T-helper 17 cell (primary cell): ENCODE results near the gene ELF2. TPM values are rescaled to one million over a fixed set of nuclear protein-coding genes. Genes with fewer than 3 reads are reported as not detected.
"Not testable (repeated sequence)": the region's sequence is repeated elsewhere in the genome, so short reads cannot be mapped to it uniquely, and the experiment has no call there.

Experiments
- ATAC-seq: fragments of 150-1000 bp; cut with Tn5 transposase; 2 replicates; pipeline ENCODE4 v1.10.0; 2021; ENCODE audit warnings: mild to moderate bottlenecking, moderate library complexity
- DNase-seq, 3 donors: peaks; one replicate each; pipeline versions ENCODE4 v3.0.0 to v3.0.0-alpha.2; 2020 to 2021
- H3K9me3 ChIP-seq: one replicate; pipeline ENCODE4 v1.7.0; 2013; ENCODE audit warnings: low read length, mild to moderate bottlenecking; ENCODE audit not compliant: control insufficient read depth, poor library complexity, severe bottlenecking
- H3K27ac Mint-ChIP-seq: one replicate; pipeline ENCODE4 v1.8.0; 2022; ENCODE audit warnings: mild to moderate bottlenecking, moderate library complexity, mixed read lengths
- H3K27me3 Mint-ChIP-seq: one replicate; pipeline ENCODE4 v1.8.0; 2022; ENCODE audit warnings: mixed read lengths
- H3K36me3 Mint-ChIP-seq: one replicate; pipeline ENCODE4 v1.8.0; 2022; ENCODE audit warnings: low read depth, mixed read lengths
- H3K4me1 Mint-ChIP-seq: one replicate; pipeline ENCODE4 v1.8.0; 2022; ENCODE audit warnings: mild to moderate bottlenecking, mixed read lengths
- H3K4me3 Mint-ChIP-seq: one replicate; pipeline ENCODE4 v1.8.0; 2022; ENCODE audit warnings: mild to moderate bottlenecking, moderate library complexity, mixed read lengths
- total RNA-seq, 4 donors: library from RNA in 2 of 4; stranded (reverse) in 2 of 4; gene quantifications; one replicate each; pipeline ENCODE4 v1.2.3 and lab custom pipeline; 2022 to 2026

Gene ELF2
- total RNA-seq, 2 donors from 2014 or later, result 59.8 to 80.6 TPM

DNA sequence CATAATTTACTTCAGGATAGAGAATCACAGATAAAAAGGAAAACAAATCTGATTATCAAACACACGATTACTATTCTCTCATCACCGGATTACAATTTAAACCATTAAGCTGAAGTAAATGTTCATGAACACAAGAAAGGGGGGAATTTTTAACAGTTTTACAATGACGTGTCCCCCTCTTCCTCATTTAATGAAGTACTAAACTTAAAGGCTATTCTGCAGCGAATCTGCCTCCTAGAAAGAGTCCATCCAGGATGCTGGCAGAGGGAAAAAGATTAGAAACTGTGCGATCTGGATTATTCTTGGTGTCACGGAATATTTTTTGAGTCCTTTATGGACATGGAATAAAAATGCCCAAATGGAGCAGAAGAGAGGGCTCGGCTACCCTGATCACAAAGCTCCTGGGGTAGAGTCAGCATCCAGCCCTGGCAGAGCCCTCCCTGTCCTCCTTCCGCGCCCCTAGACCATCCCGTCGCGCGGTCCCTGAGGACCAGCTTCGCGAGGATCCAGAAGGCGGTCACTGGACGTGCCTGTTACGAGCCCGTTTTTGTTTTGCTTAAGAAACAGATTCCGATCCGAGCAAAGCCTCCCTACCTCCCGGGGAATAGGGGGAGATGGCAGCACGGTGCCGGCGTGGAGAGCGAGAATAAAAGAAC, 1.2 kb downstream of the ELF2 start:
- H3K4me1 Mint-ChIP-seq, result peaks cover 12% of the 10 kb centered on the region
- H3K9me3 ChIP-seq, result no peaks in the 10 kb centered on the region
- no peak for ATAC-seq
- H3K27ac Mint-ChIP-seq, result peak overlapping the region; percentile 89
- no peaks in the 10 kb centered on the region for H3K36me3 Mint-ChIP-seq
- peak overlapping the region; percentile 94 for H3K4me3 Mint-ChIP-seq
- DNase-seq, result peak in 1 of 3 donors; percentile 7
- H3K27me3 Mint-ChIP-seq, result no peaks in the 10 kb centered on the region

GRCh38 chr4:139171876-139172691, 4.9 kb downstream of the ELF2 start:
- no peaks in the 10 kb centered on the region for H3K36me3 Mint-ChIP-seq
- H3K27me3 Mint-ChIP-seq, result no peaks in the 10 kb centered on the region
- no peak overlapping the region for H3K4me3 Mint-ChIP-seq
- DNase-seq (no peak), ATAC-seq (no peak)
- no peak overlapping the region for H3K27ac Mint-ChIP-seq
- peaks cover 20% of the 10 kb centered on the region for H3K4me1 Mint-ChIP-seq
- H3K9me3 ChIP-seq, result no peaks in the 10 kb centered on the region

DNA sequence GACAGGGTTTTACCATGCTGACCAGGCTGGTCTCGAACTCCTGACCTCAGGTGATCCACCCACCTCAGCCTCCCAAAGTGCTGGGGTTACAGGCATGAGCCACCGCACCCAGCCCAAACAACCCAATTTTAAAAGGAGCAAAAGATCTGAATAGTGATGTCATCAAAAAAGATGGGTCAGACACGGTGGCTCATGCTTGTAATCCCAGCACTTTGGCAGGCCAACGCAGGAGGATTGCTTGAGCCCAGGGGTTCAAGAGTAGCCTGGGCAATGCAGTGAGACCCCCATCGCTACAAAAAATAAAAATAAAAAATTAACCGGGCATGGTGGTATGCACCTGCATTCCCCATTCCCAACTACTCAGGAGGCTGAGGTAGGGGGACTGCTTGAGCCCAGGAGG, 6.1 kb downstream of the ELF2 start:
- no peak overlapping the region for H3K4me3 Mint-ChIP-seq
- H3K27me3 Mint-ChIP-seq, result no peaks in the 10 kb centered on the region
- no peak for DNase-seq
- no peak for ATAC-seq
- no peaks in the 10 kb centered on the region for H3K36me3 Mint-ChIP-seq
- H3K4me1 Mint-ChIP-seq, result peaks cover 18% of the 10 kb centered on the region
- no peaks in the 10 kb centered on the region for H3K9me3 ChIP-seq
- no peak overlapping the region for H3K27ac Mint-ChIP-seq

DNA sequence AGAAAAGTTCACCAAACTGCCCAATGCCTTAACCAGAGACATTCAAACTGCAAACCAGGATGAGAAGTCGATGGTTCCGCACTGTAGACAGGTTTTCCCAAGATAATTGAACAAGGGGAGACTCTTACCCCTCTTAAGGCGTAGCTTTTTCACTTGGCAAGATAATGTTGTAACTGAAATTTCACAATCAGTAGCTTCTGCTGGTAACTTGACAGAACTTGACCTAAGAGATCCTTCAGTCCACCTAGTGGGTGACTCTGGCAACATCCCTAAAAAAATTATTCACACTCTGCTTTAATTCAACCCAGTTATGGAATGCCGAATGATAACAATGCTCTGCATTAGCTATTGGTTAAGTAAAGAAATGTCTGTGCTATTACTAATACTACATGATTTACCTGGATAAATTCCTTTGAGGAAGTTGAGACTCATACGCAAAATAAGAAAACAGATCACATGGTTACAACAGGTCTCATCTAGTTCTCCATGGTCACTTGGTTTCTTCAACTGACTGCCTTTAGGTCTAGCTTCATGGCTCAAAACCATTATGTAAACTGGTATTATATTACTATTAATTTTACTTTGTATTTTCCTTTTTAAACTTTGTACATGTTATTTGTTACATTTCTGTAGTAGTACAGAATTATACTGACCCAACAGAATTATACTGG, 9.1 kb downstream of the ELF2 start:
- DNase-seq (no peak), ATAC-seq (peak; percentile 36)
- Mint-ChIP-seq H3K4me1 (peaks cover 24% of the 10 kb centered on the region), H3K27me3 (no peaks in the 10 kb centered on the region), H3K36me3 (peaks cover 2% of the 10 kb centered on the region), H3K27ac (no peak overlapping the region), H3K4me3 (no peak overlapping the region)
- no peaks in the 10 kb centered on the region for H3K9me3 ChIP-seq

DNA sequence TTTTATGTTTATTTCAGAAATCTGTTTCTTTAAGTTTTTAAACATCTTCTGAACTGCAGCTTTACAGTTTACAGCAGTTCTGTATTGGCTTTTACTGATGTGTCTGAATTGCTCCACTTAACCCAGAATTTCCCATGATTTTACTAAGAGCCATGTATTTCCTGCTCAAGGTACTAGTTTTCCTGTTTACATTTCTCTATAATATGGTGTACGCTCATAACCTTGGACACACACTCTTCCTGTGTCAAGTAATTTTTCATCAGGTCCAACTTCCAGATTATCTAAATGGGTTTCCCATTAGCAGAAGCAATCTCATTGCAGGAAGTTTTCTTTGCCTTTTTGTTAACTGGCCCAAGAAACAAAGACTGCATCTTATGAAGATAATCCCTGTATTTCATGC, 12.3 kb downstream of the ELF2 start:
- H3K27ac Mint-ChIP-seq, result no peak overlapping the region

DNA sequence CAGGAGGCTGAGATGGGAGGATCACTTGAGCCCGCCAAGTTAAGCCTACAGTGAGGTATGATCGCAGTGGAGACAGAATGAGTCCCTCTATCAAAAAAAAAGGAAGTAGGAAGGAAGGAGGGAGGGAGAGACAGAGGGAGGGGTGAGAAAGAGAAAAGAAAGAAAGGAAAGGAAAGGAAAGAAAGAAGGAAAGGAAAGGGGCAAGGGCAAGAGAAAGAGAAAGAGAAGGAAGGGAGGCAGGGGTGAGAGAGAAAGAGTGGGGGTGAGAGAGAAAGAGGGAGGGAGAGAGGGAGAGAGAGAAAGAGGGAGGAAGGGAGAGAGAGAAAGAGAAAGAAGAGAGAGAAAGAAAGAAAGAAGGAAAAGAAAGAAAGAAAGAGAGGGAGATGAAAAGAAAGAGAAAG, 13.2 kb downstream of the ELF2 start:
- peaks cover 8% of the 10 kb centered on the region for H3K36me3 Mint-ChIP-seq
- H3K9me3 ChIP-seq, result no peaks in the 10 kb centered on the region
- ATAC-seq (no peak), DNase-seq (no peak)
- H3K27ac Mint-ChIP-seq, result no peak overlapping the region
- no peak overlapping the region for H3K4me3 Mint-ChIP-seq
- H3K4me1 Mint-ChIP-seq, result peaks cover 25% of the 10 kb centered on the region
- no peaks in the 10 kb centered on the region for H3K27me3 Mint-ChIP-seq

More for the DNA sequence above, 12.3 kb downstream of the ELF2 start:
- Mint-ChIP-seq H3K4me1 (peaks cover 20% of the 10 kb centered on the region), H3K36me3 (peaks cover 3% of the 10 kb centered on the region), H3K4me3 (no peak overlapping the region), H3K27me3 (no peaks in the 10 kb centered on the region)
- H3K9me3 ChIP-seq, result no peaks in the 10 kb centered on the region
- DNase-seq, result no peak
- no peak for ATAC-seq

DNA sequence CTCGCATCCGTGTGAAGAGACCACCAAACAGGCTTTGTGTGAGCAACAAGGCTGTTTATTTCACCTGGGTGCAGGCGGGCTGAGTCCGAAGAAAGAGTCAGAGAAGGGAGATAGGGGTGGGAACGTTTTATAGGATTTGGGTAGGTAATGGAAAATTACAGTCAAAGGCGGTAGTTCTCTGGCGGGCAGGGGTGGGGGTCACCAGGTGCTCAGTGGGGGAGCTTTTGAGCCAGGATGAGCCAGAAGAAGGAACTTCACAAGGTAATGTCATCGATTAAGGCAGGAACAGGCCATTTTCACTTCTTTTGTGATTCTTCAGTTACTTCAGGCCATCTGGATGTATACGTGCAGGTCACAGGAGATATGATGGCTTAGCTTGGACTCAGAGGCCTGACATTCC, 19.0 kb downstream of the ELF2 start:
- peaks cover 25% of the 10 kb centered on the region for H3K4me1 Mint-ChIP-seq
- H3K36me3 Mint-ChIP-seq, H3K27ac Mint-ChIP-seq, DNase-seq, ATAC-seq, H3K4me3 Mint-ChIP-seq, H3K27me3 Mint-ChIP-seq, H3K9me3 ChIP-seq: not testable (repeated sequence)

DNA sequence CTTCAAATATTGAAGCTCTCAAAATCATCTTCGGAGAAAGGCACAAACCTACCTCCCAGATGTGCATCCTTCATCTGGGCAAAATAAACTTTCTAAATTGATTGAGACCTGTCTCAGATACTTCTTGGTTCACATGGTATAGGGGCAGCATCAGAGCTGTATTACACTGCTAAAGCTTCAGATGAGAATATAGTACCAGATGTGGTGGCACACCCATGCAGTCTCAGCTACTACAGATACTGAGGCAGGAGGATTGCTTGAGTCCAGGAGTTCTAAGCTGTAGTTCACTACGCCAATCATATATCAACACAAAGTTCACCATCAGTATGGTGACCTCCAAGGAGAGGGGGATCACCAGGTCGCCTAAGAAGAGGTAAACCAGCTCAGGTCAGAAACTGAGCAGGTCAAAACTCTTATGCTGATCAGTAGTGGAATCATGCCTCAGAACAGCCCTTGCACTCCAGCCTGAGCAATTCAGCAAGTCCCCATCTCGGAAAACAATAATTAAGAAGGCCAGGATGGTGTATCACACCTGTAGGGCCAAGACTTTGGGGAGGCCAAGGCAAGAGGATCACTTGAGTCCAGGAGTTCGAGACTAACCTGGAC, 22.0 kb downstream of the ELF2 start:
- peak; percentile 28 for ATAC-seq
- no peak overlapping the region for H3K4me3 Mint-ChIP-seq
- H3K9me3 ChIP-seq, result no peaks in the 10 kb centered on the region
- H3K36me3 Mint-ChIP-seq, result peaks cover 9% of the 10 kb centered on the region
- peaks cover 25% of the 10 kb centered on the region for H3K4me1 Mint-ChIP-seq
- H3K27ac Mint-ChIP-seq, result no peak overlapping the region
- DNase-seq, result no peak
- no peaks in the 10 kb centered on the region for H3K27me3 Mint-ChIP-seq

GRCh38 chr4:139154538-139154937, 22.5 kb downstream of the ELF2 start:
- peaks cover 6% of the 10 kb centered on the region for H3K36me3 Mint-ChIP-seq
- no peak overlapping the region for H3K4me3 Mint-ChIP-seq
- H3K9me3 ChIP-seq, result no peaks in the 10 kb centered on the region
- H3K27me3 Mint-ChIP-seq, result no peaks in the 10 kb centered on the region
- DNase-seq, result no peak
- ATAC-seq, result no peak
- peaks cover 21% of the 10 kb centered on the region for H3K4me1 Mint-ChIP-seq
- no peak overlapping the region for H3K27ac Mint-ChIP-seq

DNA sequence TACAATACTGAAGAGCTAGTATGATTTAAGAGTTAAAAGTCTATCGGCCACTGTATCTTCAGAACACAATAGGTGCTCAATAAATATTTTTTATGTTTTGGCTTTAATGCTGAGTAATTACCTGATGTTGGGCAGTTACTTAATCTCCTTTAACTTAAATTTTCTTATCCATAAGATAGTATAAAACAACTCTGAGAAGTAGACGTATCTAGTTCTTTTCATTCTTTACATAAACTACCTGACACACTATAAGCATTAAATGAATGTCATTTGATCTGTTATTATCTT, 22.9 kb downstream of the ELF2 start:
- DNase-seq (no peak), ATAC-seq (no peak)
- Mint-ChIP-seq H3K36me3 (peaks cover 4% of the 10 kb centered on the region), H3K27me3 (no peaks in the 10 kb centered on the region), H3K4me1 (peaks cover 18% of the 10 kb centered on the region), H3K27ac (no peak overlapping the region), H3K4me3 (no peak overlapping the region)
- H3K9me3 ChIP-seq, result no peaks in the 10 kb centered on the region

DNA sequence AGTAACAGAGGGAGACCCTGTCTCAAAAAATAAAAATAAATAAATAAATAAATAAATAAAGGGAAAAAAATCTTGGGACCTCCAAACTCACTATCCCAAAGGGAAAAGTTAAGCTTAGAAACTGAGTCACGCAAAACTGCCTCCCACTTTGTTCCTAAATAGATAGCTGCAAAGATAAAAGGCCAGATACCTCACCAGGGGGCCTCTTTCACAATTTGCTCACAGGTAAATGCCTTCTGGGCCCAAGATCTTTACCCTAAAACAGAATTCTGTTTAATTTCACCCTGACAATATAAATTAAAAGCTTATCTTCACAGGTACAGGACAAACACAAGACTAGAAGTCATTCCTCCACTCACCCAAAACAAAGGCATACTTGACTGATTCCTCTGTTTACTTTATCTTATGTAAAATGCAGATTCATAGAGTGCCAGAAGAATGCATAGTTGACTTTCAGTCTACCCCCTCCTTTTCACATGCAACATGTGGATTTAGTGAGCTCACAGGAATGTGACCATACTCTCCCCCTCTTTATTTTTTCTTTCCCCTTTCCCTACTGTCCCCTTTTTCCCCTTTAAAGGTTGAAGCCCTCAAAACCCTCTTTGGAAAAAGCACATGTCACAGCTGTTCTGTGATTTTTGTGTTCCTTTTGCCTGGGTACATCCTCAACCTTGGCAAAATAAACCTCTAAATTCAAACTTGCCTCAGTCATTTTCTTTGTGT, 23.4 kb downstream of the ELF2 start:
- H3K36me3 Mint-ChIP-seq, result peaks cover 3% of the 10 kb centered on the region
- no peak for ATAC-seq

DNA sequence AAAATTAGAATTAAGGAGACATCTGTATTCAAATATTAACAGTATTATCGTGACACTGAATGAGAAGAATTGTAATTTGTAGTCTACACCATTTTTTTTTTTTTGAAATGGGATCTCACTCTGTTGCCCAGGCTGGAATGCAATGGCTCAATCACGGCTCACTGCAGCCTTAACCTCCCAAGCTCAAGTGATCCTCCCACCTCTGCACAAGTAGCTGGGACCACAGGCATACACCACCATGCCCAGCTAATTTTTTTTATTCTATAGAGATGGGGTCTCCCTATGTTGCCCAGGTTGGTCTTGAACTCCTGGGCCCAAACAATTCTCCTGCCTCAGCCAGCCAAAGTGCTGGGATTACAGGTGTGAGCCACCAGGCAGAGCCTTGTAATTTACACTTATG, 24.8 kb downstream of the ELF2 start:
- Mint-ChIP-seq H3K4me3 (no peak overlapping the region), H3K27me3 (no peaks in the 10 kb centered on the region), H3K27ac (no peak overlapping the region), H3K4me1 (peaks cover 15% of the 10 kb centered on the region), H3K36me3 (no peaks in the 10 kb centered on the region)
- no peak for ATAC-seq
- DNase-seq, result no peak
- H3K9me3 ChIP-seq, result no peaks in the 10 kb centered on the region

More for the DNA sequence above, 23.4 kb downstream of the ELF2 start:
- Mint-ChIP-seq H3K27me3 (no peaks in the 10 kb centered on the region), H3K4me3 (no peak overlapping the region), H3K4me1 (peaks cover 18% of the 10 kb centered on the region), H3K27ac (no peak overlapping the region)
- H3K9me3 ChIP-seq, result no peaks in the 10 kb centered on the region
- DNase-seq, result no peak
